Dendritic cell treated with granulocyte-macrophage colony-stimulating factor and Interleukin-4, amounts not matched to agents 40 ng/mL and 50 ng/mL, for 4 days (primary cell): Measurements from ENCODE around the gene COMMD3.

Experiments used
- H3K27ac Mint-ChIP-seq: one replicate; pipeline ENCODE4 v1.8.0; 2022; ENCODE audit warnings: mild to moderate bottlenecking, mixed read lengths
- H3K27me3 Mint-ChIP-seq: one replicate; pipeline ENCODE4 v1.8.0; 2022; ENCODE audit warnings: mild to moderate bottlenecking, mixed read lengths
- H3K36me3 Mint-ChIP-seq: one replicate; pipeline ENCODE4 v1.8.0; 2022; ENCODE audit warnings: low read depth, mixed read lengths
- H3K4me1 Mint-ChIP-seq: one replicate; pipeline ENCODE4 v1.8.0; 2022; ENCODE audit warnings: low read depth, mixed read lengths
- H3K4me3 Mint-ChIP-seq: one replicate; pipeline ENCODE4 v1.8.0; 2022; ENCODE audit warnings: mild to moderate bottlenecking, moderate library complexity, mixed read lengths
- H3K9me3 Mint-ChIP-seq: one replicate; pipeline ENCODE4 v1.8.0; 2022; ENCODE audit warnings: mixed read lengths
- intact Hi-C: fragments of 100-400 bp; cut with micrococcal nuclease; formaldehyde crosslinking; loops from one replicate; pipeline ENCODE4 v1.15.0; 2022

The COMMD3 gene

GRCh38 chr10:22323538-22324305, 7.5 kb downstream of the COMMD3 start:
- intact Hi-C loops: loop anchor here (2.0 to 10.0 kb wide), 2 partner anchors 17 to 799 kb away; partner anchors contain the start of gene SKIDA1

GRCh38 chr10:22324413-22324812, 8.2 kb downstream of the COMMD3 start:
- Mint-ChIP-seq H3K27ac (no peak overlapping the region), H3K9me3 (no peaks in the 10 kb centered on the region), H3K4me3 (no peak overlapping the region), H3K4me1 (peaks cover 27% of the 10 kb centered on the region), H3K36me3 (peaks cover 30% of the 10 kb centered on the region), H3K27me3 (peaks cover 40% of the 10 kb centered on the region)
- intact Hi-C loops: loop anchor here (10.0 kb wide), 1 partner anchor 800 kb away; the partner anchor contains the start of gene SKIDA1

More at GRCh38 chr10:22323538-22324305, 7.5 kb downstream of the COMMD3 start:
- Mint-ChIP-seq H3K27me3 (peaks cover 40% of the 10 kb centered on the region), H3K36me3 (peaks cover 25% of the 10 kb centered on the region), H3K27ac (no peak overlapping the region), H3K4me3 (no peak overlapping the region), H3K4me1 (peaks cover 27% of the 10 kb centered on the region), H3K9me3 (no peaks in the 10 kb centered on the region)

- Mint-ChIP-seq H3K27ac (no peak overlapping the region), H3K4me1 (peaks cover 24% of the 10 kb centered on the region), H3K4me3 (peak overlapping the region; percentile 70), H3K27me3 (peaks cover 40% of the 10 kb centered on the region), H3K36me3 (peaks cover 34% of the 10 kb centered on the region), H3K9me3 (no peaks in the 10 kb centered on the region)
- intact Hi-C loops: loop anchor here (10.0 kb wide), 1 partner anchor 800 kb away; the partner anchor contains the start of gene SKIDA1
Measured at GRCh38 chr10:22324893-22325271, 8.7 kb downstream of the COMMD3 start.

- Mint-ChIP-seq H3K9me3 (no peaks in the 10 kb centered on the region), H3K4me1 (peaks cover 21% of the 10 kb centered on the region), H3K27ac (peak overlapping the region; percentile 37), H3K36me3 (peaks cover 35% of the 10 kb centered on the region), H3K4me3 (peak overlapping the region; percentile 71), H3K27me3 (peaks cover 40% of the 10 kb centered on the region)
- intact Hi-C loops: loop anchor here (10.0 kb wide), 1 partner anchor 801 kb away; the partner anchor contains the start of gene SKIDA1
Measured at GRCh38 chr10:22325272-22326144, 9.3 kb downstream of the COMMD3 start.

GRCh38 chr10:22326145-22326702, 10.0 kb downstream of the COMMD3 start:
- Mint-ChIP-seq H3K36me3 (peaks cover 35% of the 10 kb centered on the region), H3K4me1 (peaks cover 21% of the 10 kb centered on the region), H3K27ac (peak overlapping the region; percentile 37), H3K27me3 (peaks cover 40% of the 10 kb centered on the region), H3K9me3 (no peaks in the 10 kb centered on the region), H3K4me3 (peak overlapping the region; percentile 71)
- intact Hi-C loops: loop anchor here (10.0 kb wide), 1 partner anchor 801 kb away; the partner anchor contains the start of gene SKIDA1

GRCh38 chr10:22329150-22329549, 13.0 kb downstream of the COMMD3 start:
- Mint-ChIP-seq H3K27me3 (peaks cover 36% of the 10 kb centered on the region), H3K36me3 (peaks cover 27% of the 10 kb centered on the region)
- intact Hi-C loops: loop anchor here (10.0 kb wide), 1 partner anchor 804 kb away; the partner anchor contains the start of gene SKIDA1

GRCh38 chr10:22332116-22332692, 16.0 kb downstream of the COMMD3 start:
- H3K27me3 Mint-ChIP-seq: peaks cover 49% of the 10 kb centered on the region
- intact Hi-C loops: loop anchor here (5.0 kb wide), 1 partner anchor 105 kb away; no protein-coding TSS in a partner anchor
- no peak overlapping the region for H3K27ac Mint-ChIP-seq
- no peaks in the 10 kb centered on the region for H3K9me3 Mint-ChIP-seq
- H3K4me3 Mint-ChIP-seq: no peak overlapping the region
- peaks cover 22% of the 10 kb centered on the region for H3K36me3 Mint-ChIP-seq
- H3K4me1 Mint-ChIP-seq: peaks cover 35% of the 10 kb centered on the region

More at GRCh38 chr10:22329150-22329549, 13.0 kb downstream of the COMMD3 start:
- no peak overlapping the region for H3K4me3 Mint-ChIP-seq
- no peaks in the 10 kb centered on the region for H3K9me3 Mint-ChIP-seq
- H3K27ac Mint-ChIP-seq: no peak overlapping the region
- H3K4me1 Mint-ChIP-seq: peaks cover 21% of the 10 kb centered on the region

GRCh38 chr10:22333167-22333974, 17.2 kb downstream of the COMMD3 start:
- intact Hi-C loops: loop anchor here (5.0 kb wide), 1 partner anchor 104 kb away; no protein-coding TSS in a partner anchor
- H3K27me3 Mint-ChIP-seq: peaks cover 60% of the 10 kb centered on the region
- peaks cover 35% of the 10 kb centered on the region for H3K4me1 Mint-ChIP-seq
- H3K36me3 Mint-ChIP-seq: peaks cover 16% of the 10 kb centered on the region
- no peaks in the 10 kb centered on the region for H3K9me3 Mint-ChIP-seq
- H3K27ac Mint-ChIP-seq: no peak overlapping the region
- H3K4me3 Mint-ChIP-seq: peak overlapping the region; percentile 62

- Mint-ChIP-seq H3K4me3 (no peak overlapping the region), H3K9me3 (no peaks in the 10 kb centered on the region), H3K4me1 (peaks cover 35% of the 10 kb centered on the region), H3K27me3 (peaks cover 66% of the 10 kb centered on the region), H3K27ac (no peak overlapping the region), H3K36me3 (peaks cover 16% of the 10 kb centered on the region)
- intact Hi-C loops: loop anchor here (5.0 kb wide), 1 partner anchor 103 kb away; no protein-coding TSS in a partner anchor
Measured at GRCh38 chr10:22333975-22334282, 17.7 kb downstream of the COMMD3 start.

GRCh38 chr10:22334414-22335172, 18.4 kb downstream of the COMMD3 start:
- Mint-ChIP-seq H3K27me3 (peaks cover 68% of the 10 kb centered on the region), H3K9me3 (no peaks in the 10 kb centered on the region), H3K4me3 (peak overlapping the region; percentile 85), H3K27ac (peak overlapping the region; percentile 88), H3K36me3 (peaks cover 10% of the 10 kb centered on the region), H3K4me1 (peaks cover 35% of the 10 kb centered on the region)
- intact Hi-C loops: loop anchor here (5.0 kb wide), 1 partner anchor 103 kb away; no protein-coding TSS in a partner anchor

GRCh38 chr10:22335173-22335933, 19.2 kb downstream of the COMMD3 start:
- intact Hi-C loops: no loop called here
- peaks cover 6% of the 10 kb centered on the region for H3K36me3 Mint-ChIP-seq
- H3K27ac Mint-ChIP-seq: peak overlapping the region; percentile 88
- H3K4me1 Mint-ChIP-seq: peaks cover 35% of the 10 kb centered on the region
- peak overlapping the region; percentile 85 for H3K4me3 Mint-ChIP-seq
- no peaks in the 10 kb centered on the region for H3K9me3 Mint-ChIP-seq
- H3K27me3 Mint-ChIP-seq: peaks cover 68% of the 10 kb centered on the region
